GM19397 (cell line): Measurements from ENCODE around the gene VAV2.

ENCODE experiments used
- ATAC-seq: cut with Tn5 transposase; IDR thresholded peaks from one replicate; pipeline ENCODE4 v1.9.1; 2021; ENCODE audit warnings: mild to moderate bottlenecking, moderate library complexity; ENCODE audit not compliant: unreplicated experiment

Gene VAV2

DNA sequence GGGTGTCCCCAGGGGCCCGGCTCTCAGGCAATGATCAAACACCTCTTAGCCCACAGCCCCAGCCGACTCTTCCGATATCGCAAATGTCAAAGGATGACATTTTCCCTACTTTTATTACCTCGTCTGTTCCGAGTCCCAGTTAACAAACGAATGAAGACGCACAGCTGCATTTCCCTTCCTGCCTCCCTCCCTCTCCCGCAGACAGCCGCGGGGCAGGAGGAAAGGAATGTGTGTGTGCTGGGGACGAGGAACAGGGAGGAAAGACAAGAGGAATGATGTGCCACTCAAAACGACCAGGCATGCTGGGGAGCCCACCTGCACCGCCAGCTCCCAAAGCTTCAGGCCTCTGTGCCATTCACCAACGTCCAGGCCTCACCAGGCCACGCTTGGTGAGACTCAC lies 128.1 kb downstream of the VAV2 start:
- ATAC-seq: no peak

DNA sequence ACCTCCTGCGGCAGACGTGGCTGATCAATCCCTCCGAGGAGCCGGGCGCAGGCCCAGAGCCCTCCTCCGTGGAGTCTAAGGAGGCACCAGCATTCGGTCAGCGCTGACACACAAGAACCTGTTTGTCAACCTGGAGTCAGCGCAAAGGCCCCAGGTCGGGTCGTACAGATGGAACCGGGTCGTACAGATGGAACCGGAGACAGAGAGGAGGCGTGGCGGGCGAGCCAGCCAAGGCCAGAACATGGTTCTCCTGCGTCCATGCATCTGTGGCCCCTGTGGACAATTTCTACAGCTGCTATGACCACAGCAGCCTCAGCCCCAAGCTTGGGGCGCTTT lies 128.9 kb downstream of the VAV2 start:
- ATAC-seq: no peak

DNA sequence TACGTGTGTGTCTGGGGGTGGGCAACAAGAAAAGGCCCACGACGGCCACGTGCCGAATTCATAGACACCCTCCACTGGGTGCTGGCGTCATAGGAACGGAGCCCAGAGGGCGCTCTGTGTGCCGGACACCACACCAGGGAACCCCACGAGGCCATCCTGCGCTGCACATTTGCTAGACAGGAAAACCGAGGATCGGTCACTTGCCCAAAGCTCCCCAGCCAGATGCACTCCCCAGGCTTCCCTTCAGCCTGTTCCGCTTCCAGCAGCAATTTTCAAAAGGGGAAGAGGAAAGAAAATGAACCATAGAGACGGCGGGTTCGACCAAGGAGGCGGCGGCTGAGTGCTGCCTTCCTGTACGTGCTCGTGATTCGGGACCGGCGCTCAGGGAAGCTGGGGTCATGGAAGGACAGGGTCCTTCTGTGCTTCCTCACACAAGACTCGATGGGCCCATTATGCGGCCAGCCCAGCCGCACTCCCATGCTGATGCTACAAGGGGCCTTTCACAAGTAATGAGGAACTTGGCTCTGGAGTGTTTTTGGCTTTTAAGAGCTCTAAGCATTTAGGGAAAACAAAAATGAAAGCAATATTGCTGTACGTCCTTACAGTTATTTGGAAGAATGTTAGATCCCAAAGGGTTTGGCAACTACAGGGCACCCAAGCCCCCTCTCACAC lies 129.4 kb downstream of the VAV2 start:
- no peak for ATAC-seq

DNA sequence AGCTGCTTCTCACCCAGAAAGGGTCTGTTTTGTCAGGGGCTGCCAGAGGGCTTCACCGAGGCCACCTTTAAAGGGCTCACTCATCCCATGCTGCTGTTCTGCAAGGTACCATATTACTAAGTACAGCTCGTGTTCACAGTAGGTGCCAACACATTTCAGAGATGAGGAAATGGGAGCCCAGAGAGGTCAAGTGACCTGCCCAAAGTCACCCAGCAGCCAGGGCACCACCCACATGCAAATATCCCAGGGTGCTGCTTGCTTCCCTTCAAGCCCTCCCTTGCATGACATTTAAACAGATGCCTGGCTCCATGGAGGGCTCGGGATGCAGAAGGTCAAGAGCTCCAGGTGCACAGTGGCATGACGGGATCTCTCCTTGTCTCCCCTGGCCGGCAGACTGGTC lies 130.4 kb downstream of the VAV2 start:
- ATAC-seq: no peak

DNA sequence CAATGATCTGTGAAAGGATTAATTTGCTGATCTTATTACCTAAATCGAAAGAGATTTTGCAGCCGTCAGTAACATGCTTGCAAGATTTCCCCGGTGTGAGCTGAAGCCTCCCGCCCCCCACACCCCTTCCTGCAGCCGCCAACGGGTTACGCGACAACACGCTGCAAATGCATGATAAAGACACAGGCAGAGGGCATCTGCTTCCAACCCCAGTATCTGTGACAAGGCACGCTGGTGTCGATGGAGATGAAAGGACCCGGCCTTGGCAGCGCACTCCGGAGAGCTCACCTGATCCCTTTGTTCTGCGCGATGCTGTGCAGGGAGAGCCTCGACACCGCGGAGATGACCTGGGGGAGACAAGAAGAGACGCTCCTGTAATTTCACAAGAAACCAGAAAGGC lies 131.0 kb downstream of the VAV2 start:
- ATAC-seq: no peak

DNA sequence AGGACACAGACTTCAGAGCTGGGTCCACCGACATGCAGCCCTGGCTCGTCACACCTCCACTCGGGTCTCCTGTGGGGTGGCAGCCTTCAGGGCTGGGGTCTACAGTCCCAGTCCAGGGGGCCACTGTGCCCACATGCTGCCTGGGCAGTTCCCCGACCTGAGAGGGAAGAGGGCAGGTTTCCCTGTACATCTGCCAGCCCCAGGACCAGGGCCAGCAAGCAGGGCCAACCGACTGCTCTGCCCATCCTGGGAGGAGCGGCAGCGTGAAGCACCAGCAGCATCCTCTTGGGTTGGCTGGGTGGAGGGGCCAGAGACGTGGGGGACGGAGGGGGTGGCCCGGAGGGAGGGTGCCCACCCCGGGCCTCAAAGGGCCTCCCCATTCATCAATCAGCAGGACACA lies 133.4 kb downstream of the VAV2 start:
- ATAC-seq: no peak

DNA sequence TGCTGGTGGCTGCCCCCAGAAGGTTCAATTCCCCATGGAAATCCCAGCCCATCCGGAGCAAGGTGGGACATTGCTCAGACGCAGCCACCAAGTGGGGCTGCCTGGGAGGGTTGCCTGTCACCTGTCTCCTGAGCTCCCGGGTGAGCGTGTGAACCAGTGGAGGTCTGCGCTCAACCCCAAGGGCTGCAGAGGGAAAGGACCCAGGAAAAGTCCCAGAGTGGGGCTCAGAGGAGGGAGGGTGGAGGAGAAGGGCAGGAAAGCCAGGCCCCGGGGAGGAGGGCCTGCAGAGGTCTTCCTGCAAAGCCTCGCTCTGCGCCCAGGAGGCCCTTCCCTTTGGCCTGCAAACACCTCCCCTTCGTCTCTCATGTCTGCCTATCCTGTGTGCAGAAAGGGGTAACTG lies 134.5 kb downstream of the VAV2 start:
- no peak for ATAC-seq

DNA sequence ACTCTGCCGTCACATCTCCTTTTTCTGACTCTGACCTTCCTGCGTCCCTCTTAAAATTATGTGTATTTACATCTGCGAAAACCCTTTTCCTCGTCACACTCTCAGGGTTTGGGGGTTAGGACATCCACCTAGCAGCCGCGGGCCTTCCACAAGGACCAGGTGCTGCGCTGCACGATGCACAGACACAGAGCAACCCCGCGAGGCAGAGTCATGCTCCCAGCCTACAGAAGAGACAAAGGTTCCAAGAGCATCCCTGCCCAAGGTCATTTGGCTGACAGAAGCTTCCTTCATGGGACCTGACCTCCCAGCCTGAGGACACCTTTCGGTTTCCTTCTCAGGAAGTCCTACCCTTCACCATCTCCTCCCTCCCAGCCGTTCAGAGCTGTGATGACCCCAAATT lies 135.3 kb downstream of the VAV2 start:
- no peak for ATAC-seq

DNA sequence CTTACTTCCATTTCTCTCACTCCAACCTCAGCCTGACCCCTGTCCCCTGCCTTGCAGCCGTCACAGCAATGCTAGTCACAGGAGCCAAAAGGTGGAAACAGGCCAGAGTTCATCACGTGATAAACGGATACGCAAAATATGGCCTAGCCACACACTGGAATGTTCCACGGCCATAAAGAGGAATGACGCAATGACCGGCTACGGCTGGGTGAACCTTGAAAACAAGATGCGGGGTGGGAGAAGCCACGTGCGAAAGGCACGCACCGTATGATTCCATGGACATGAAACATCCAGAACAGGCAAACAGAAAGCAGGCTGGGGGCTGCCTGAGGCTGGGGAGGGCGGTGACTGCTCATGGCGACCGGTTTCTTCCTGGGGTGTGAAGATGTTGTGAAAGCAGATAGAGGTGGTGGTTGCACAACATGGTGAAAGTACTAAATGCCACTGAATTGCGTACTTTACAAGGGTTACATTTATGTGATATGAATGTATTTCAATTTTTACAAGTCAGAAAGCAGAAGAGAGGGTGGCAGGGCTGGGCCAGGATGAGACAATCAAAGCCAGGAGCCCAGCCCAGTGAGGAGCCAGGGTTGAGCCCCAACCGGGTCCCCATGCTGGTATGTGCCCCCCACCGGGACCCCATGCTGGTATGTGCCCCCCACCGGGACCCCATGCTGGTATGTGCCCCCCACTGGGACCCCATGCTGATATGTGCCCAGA lies 136.2 kb downstream of the VAV2 start:
- no peak for ATAC-seq

DNA sequence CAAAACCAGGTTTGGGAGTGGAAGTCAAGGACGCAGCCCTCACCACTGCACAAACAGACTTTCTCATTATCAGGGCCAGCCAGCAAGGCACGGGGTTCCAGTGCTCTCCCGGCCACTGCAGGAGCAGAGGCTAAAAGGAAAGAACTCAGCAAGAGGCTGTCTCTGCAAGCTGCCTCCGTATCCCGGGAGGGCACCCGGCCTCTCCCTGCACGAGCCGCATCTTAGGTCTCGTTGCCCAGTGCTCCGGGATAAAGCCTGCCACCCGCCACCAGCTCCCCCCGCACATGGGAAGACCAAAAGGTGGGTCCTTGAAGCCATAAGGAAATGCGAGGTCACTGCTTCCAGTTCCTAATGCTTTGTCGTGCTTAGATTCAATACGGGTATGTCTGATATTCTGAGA lies 136.8 kb downstream of the VAV2 start:
- no peak for ATAC-seq

DNA sequence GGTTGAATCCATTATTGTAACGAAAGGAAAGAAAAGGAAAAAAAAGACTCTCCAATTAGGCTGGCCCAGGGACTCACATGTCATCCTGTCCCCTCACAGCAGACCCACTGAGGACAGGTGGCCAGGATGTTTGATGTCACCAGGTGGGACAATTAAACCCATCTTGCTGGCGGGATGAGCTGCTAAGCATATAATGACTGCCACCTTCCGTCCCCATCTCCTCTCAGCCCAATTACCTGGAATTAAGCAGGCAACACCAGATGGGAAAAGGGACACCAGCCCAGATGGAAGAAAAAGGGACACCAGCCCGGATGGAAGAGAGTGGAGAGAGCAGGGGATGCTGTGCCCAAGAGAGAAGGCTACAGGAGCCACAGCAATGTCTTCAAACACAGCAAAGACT lies 137.4 kb downstream of the VAV2 start:
- ATAC-seq: no peak

DNA sequence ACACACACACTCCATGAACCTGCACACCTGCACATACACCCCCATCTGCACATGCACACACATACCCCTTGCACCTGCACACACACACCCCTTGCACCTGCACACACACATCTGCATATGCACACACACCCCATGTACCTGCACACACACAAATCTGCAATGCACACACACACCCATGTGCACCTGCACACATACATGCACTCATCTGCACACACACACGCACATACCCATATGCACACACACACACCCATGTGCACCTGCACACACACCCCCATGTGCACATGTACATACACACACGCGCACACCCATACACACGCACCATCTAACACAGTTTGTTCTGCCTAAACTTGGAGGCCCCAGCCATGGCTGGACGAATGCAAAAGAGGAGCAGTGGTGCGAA lies 138.1 kb downstream of the VAV2 start:
- ATAC-seq: no peak

DNA sequence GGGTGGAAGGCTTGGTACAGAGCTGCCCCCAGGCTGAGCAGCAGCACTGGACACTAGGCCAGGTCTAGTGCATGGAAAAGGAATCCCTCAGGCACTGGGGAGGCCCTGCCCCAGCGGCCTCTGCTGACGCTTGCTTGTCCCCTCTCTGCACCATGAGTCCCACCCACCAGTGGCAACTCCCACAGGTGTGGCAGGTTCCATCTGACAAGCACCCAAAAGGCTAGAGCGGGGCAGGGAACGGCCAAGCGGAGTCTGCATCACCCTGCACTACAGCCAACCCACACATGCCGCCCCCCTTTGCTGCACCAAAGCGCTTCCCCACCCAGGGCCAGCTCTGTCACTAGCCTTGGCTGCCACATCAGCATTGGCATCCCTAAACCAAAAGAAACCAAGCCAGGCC lies 138.8 kb downstream of the VAV2 start:
- ATAC-seq: no peak

DNA sequence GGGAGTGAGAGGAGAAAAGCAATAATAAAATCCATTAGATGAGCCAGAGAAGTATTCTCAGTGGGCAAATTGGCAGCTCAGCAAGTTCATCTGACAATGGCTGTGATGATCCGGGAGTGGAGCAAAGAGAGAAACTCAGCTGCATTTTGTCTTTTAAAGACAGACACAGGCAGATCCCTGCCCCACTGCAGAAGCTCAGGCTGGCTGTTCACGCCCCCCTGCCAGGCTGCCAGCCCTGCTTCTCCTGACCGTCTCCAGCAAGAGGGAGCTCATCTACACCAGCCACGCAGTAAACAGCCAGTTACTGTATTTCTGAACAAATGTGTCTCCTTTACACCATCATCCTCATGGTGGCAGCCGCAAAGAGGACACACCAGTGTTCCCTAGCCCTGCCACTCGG lies 139.7 kb downstream of the VAV2 start:
- ATAC-seq: no peak

DNA sequence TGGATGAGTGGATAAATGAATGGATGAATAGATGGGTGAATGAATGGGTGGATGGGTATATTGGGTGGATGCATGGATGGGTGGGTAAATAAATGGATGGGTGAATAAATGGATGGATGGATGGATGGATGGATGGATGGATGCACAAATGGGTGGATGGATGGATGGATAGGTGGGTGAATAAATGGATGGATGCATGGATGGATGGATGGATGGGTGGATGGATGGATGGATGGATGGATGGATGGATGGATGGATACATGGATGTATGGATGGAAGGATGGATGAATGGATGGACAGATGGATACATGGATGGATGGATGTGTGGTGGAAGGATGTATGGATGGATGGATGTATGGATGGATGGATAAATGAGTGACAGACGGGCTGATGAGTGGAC lies 140.4 kb downstream of the VAV2 start:
- ATAC-seq: no peak

DNA sequence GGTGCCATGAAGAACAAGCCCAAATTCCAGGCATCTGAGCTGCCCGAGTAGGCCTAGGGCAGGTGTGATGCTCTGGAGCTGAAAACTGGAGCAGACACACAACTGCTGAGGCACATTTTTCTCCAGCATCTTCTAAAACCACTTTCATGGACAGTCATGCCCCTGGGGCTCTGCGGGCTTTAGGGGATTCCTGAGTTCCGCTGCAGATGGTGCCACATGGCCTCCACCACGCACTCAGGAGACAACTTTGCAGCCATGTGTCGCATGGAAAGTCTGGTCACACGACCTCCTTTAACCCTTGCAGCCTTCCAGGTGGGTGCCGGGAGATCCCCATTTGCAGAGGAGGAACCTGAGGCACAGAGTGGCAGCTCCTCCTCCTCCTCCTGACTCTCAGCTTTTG lies 141.2 kb downstream of the VAV2 start:
- no peak for ATAC-seq

DNA sequence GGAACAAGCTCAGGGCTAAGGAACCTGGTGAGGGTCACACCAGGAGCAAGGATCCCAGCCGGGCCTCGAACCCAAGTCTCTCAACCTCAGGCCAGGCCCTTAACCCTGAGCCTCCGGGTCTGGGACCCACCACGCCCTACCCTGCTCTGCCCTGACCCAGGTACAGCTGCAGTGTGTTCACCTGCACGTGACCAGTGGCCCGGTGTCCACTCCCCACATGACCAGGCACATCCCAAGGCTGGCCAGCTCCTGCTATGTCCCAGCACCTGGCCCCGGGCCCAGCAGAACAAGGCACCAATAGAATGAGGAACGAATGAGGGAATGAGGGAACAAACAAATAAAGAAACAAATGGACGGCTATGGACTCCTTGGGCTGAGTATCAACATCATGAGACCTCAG lies 142.0 kb downstream of the VAV2 start:
- no peak for ATAC-seq

DNA sequence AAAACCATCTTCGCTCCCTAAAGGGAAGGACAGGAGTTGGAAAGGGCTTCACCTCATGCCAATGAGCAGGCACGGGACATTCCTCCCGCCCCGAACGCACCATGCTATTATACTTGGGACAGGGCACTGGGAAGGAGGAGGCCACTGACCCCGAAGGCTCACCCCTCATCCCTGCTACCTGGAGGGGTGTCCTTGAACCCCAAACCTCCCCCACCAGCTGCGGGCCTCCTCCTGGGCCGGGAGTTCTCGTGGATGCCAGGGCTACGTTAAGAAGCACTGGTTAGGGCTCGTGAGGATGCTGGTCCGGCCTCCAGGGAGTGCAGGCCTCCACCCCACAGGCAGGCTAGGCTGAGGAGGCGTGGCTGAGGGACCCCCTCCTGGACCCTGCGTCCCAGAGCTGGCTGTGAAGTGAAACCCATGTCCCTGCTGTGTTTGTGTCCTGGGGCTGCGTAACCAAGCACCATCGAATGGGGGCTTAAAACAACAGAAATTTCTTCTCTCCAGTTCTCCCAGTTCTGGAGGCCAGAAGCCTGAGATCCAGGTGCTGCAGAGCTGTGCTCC lies 142.9 kb downstream of the VAV2 start:
- ATAC-seq: no peak

DNA sequence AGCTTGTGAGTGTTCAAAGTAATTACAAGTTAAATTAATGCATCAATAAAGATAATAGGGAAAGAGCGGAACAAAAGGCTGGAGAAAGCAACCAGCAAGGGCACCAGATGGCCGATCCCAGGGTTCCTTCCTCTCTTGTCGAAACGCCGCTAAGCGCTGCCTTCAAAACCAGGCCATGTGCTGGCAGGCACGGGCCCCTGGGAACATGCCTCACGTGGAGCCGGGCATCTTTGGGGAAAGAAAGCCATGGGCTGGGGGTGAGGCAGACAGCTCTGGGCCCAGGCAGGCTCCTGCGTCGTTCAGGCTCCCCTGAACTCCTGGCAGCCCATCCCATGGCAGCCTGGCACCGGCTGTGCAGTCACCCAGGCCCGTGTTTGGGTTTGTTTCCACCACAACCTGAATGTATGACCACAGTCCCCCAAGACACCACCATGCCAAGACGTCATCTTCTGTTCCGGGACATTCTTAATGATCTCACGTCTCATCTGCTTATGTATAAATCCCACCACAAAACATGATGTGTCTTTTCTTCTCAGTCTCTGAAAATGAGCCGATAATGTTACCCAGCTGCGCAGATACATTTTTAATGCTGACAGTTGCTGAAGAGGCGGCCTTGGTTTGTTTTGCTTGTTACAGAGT lies 143.5 kb downstream of the VAV2 start:
- no peak for ATAC-seq

DNA sequence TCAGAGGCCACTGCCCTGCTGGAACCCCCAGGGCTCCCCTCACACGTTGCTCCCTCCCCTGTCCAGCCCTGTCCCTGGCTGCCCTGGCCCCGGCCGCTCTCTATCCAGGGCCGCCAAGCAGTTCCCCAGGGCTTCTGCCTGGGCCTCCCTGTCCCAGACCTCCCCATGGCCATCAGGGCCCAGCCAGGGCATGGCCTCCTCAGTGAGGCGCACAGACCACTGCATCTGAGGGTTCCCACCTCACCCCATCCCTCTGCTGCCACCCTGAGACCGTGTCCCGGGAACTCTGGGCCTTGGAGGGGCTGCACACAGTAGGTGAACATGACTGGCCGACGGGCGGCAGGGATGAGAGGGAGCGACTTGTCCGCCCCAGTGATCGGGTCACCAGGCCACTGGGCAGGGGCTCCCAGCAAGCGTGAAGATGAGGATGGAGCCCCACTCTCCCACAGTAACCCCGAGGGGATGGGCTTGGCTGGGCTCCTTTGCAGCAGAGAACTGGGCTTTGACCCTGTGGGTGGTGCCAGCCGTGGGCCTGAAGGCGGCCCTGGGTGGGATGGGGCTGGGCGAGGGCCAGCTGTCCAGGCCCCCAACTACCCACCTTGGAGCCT lies 145.5 kb downstream of the VAV2 start:
- ATAC-seq: no peak

DNA sequence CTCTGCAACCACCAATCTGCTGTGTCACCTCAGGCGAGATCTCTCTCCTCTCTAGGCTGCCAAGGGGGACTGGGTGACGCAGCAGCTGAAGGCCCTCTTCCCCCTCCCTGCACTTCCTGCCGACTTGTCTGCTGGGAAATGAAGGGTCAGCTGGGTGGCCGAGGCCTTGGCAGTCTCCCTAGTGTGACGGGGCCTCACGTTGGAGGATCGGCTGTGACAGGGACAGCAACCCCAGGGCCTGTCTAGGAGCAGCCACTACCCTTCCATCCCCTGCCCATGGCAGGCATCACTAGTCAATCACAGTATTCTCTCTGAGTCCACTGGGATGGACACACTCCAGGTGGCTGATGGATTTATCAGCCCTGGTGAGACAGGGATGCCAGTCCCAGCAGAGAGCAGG lies 146.7 kb downstream of the VAV2 start:
- ATAC-seq: no peak

DNA sequence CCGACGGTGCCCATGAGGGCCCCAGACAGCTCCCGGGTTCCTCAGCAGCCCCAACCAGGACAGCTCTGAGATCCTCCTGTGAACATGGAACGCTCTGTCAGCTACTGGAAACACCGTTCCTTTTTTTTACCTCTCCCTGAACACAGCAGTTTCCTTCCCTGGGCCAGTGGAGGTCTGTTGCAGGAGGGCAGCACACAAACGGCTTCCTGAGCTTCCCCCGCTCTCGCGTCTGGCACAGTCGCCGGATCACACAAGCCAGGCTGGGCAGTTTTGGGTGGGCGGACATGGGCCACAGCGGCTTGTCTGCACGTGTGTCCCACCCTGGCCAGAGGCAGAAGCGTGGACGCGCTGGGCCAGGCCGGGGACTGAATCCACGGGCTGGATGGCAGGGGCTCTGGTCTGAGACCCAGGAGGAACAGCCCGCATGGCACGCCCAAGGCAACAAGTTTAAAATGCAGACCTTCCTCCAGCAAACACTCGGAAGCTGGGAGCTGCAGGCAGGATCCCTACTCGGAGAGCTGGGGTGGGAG lies 147.2 kb downstream of the VAV2 start:
- no peak for ATAC-seq
